HK-2 (cell line): ENCODE results near the gene CAPG.
A peak's percentile ranks its signal among the peaks of the same experiment; 100 is the strongest.
"Not testable (repeated sequence)": the region's sequence is repeated elsewhere in the genome, so short reads cannot be mapped to it uniquely, and the experiment has no call there.

ENCODE experiments used
- DNase-seq: peaks from one replicate; pipeline ENCODE4 v3.0.0-alpha.2; 2018; ENCODE audit not compliant: unreplicated experiment

CAPG gene

GRCh38 chr2:85420536-85421259 lies 10.5 kb upstream of the CAPG start:
- DNase-seq: peak; percentile 89

- no peak for DNase-seq
Measured at GRCh38 chr2:85419009-85419675, 9.0 kb upstream of the CAPG start.

GRCh38 chr2:85418132-85419008 lies 8.2 kb upstream of the CAPG start, which contains the start of gene SH2D6:
SH2D6 (plus strand) TSS chr2:85418714; CDS start chr2:85429466, 10,752 bp downstream.
- peak; percentile 82 for DNase-seq

GRCh38 chr2:85415980-85416650 lies 5.9 kb upstream of the CAPG start:
- DNase-seq: no peak

- no peak for DNase-seq
Measured at GRCh38 chr2:85414761-85415553, 4.8 kb upstream of the CAPG start.

GRCh38 chr2:85414421-85414759 lies 4.2 kb upstream of the CAPG start:
- DNase-seq: not testable (repeated sequence)

GRCh38 chr2:85413592-85414420 lies 3.6 kb upstream of the CAPG start:
- peak; percentile 69 for DNase-seq

GRCh38 chr2:85411405-85411748 lies 1.2 kb upstream of the CAPG start:
- DNase-seq: no peak

- DNase-seq: no peak
Measured at GRCh38 chr2:85410584-85411404, 628 bp upstream of the CAPG start.

- DNase-seq: peak; percentile 87
Measured at GRCh38 chr2:85405201-85406059, 4.7 kb downstream of the CAPG start.

- no peak for DNase-seq
Measured at GRCh38 chr2:85401844-85402243, 8.3 kb downstream of the CAPG start.

GRCh38 chr2:85401464-85401805 lies 8.7 kb downstream of the CAPG start:
- DNase-seq: no peak

- no peak for DNase-seq
Measured at GRCh38 chr2:85400541-85401463, 9.4 kb downstream of the CAPG start.

GRCh38 chr2:85400023-85400422 lies 10.1 kb downstream of the CAPG start:
- DNase-seq: no peak

- no peak for DNase-seq
Measured at GRCh38 chr2:85399183-85399455, 11.0 kb downstream of the CAPG start.

GRCh38 chr2:85398426-85399182 lies 11.6 kb downstream of the CAPG start:
- no peak for DNase-seq

- DNase-seq: no peak
Measured at GRCh38 chr2:85397925-85398331, 12.2 kb downstream of the CAPG start.
